ENCODE measurements around the gene TIAM1.

The TIAM1 gene

GRCh38 chr21:31356440-31356839 is 12.4 kb upstream of the TIAM1 start:
- DNase-seq, result no peak

- peak in 1 of 56 donors; percentile 31 for DNase-seq
These were observed 10.8 kb upstream of the TIAM1 start for GRCh38 chr21:31354604-31355443.

- DNase-seq, result no peak
These were observed 10.1 kb upstream of the TIAM1 start for GRCh38 chr21:31354122-31354521.

DNA sequence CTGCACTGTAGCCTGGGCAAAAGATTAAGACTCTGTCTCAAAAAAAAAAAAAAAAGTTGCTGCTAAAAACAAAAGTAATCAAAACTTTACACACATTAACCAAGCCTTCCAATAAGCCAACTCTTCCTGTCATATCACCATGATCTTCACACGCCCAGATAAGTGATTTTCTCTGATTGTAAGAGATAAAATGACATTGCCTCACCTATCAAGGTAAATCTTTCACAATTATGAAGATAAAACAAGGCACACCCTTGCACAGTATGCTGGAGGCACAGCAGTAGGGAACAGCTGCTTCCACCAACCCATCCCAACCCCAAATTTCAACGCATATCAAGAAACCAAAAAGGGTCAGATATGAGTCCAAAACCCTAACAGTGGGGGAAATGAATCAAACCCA is 8.8 kb upstream of the TIAM1 start:
- no peak for DNase-seq

DNA sequence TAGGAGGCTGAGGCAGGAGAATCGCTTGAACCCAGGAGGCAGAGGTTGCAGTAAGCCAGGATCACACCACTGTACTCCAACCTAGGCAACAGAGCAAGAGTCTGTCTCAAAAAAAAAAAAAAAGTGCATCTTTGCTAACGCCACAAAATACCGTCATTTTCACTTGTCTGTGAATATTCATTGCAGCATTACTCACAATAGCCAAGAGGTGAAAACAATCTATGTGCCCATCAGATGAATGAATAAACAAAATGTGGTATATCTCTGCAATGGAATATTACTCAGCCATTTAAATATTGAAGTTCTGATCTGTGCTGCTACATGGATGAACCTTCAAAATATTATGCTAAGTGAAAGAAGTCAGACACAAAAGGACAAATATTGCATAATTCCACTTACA is 7.9 kb upstream of the TIAM1 start:
- no peak for DNase-seq

- no peak for DNase-seq
These were observed 7.4 kb upstream of the TIAM1 start for GRCh38 chr21:31351438-31351837.

- no peak for DNase-seq
These were observed 5.1 kb upstream of the TIAM1 start for GRCh38 chr21:31349208-31349607.

GRCh38 chr21:31348188-31348587 is 4.1 kb upstream of the TIAM1 start:
- DNase-seq, result no peak

- peak in 6 of 56 donors; percentile 11 to 58 (median 27) for DNase-seq
These were observed 3.5 kb upstream of the TIAM1 start for GRCh38 chr21:31347435-31348032.

DNA sequence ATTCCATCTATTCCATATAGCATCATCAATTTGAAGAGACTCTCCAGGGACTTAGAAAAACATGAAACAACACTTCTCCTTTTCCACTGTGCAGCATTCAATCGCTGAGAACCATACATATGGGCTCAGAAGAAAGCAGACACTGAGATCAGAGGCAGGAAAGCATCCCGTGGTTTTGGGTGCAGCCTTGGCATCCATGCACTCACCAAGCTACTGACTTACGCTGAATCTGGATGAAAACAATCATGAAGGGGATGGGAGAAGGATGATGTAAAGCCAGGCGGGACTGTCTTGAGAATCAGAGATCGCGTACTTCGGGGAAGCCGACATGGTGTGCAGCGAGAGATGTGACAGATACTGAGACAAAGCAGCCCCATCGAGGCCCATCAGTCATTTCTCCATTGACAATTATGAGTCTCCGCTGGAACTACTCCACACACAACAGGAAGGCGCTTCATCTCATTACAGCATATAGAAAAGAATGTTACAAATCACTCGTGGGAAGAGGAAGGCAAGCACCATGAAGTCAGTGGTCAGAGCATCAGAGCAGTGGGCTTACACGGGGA is 2.3 kb upstream of the TIAM1 start:
- DNase-seq, result peak in 2 of 56 donors; percentile 8 to 12

GRCh38 chr21:31345136-31345535 is 1.1 kb upstream of the TIAM1 start:
- no peak for DNase-seq

- no peak for DNase-seq
These were observed 991 bp downstream of the TIAM1 start for GRCh38 chr21:31343030-31343510.

DNA sequence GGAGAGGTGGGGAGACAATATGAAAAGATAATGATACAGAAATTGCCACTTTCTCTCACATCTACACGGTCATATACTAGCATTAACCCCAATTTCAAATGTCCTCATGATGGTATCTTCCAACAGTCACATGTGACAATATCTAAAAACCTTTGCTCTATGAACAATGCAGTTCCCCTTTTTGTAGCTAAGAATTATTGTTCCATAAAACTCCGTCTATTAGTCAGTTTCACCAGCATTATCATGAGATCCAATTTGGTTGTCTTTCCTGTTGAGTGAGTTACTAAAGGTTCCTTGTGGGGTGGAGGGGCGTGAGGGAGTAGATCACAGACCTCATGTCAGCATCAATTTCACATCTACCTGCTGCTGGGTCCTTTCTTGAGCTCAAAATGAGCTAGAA is 1.7 kb downstream of the TIAM1 start:
- DNase-seq, result no peak

GRCh38 chr21:31340942-31341487 is 3.0 kb downstream of the TIAM1 start:
- no peak for DNase-seq

DNA sequence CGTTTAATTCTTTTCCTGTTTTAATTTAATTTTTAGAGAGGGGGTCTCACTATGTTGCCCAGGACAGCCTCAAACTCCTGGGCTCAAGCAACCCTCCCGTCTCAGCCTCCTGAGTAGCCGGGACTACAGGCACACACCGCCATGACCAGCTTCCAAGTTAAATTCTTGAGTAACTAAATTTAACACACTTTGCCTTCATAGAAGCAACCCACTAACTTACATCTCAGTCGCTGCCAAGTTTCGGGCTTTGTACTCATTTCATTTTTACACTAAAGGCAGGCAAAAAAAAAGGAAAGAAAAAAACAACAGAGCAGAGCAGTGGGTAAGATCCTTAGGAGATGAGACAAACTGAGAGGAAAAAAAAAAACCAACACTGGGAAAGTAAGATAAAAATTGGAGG is 3.5 kb downstream of the TIAM1 start:
- no peak for DNase-seq

GRCh38 chr21:31339721-31340120 is 4.3 kb downstream of the TIAM1 start:
- DNase-seq, result no peak

DNA sequence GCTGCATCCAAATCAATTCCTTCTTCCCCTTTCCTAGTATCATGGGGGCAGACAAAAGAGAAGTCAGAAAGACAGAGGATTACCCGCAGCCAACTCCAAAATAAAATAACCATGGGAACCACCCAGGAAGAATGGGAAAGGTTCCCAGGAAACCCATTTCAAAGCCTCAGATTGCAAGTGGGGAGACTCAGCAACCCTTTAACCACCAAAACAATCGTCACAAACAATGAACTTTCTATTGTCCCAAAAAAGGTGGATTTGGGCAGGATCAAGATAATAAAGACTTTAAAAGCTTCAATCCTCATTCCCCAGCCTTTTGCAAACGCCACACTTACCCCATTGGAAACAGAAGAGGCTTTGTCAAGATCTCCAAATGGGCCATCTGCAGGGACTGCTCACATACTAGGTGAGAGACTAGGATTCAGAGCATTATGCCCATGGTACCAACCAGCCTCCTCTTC is 5.1 kb downstream of the TIAM1 start:
- no peak for DNase-seq

GRCh38 chr21:31337996-31338907 is 5.8 kb downstream of the TIAM1 start:
- no peak for DNase-seq

GRCh38 chr21:31337086-31337485 is 7.0 kb downstream of the TIAM1 start:
- DNase-seq, result no peak

DNA sequence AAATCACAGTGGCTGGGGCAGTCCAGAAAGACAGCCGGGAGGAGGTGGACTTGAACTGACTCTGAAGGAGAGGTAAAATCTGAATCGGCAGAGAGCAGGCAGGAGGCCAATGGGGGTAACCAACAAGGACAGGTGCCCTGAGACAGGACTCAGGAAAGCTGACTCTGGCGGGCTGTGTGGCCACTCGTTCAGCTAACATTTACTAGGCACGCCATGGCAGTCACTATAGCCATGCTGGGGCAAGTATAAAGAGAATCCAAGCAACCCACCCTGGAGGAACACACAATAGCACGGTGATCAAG is 7.4 kb downstream of the TIAM1 start:
- DNase-seq, result peak in 1 of 56 donors; percentile 32
